CD8-positive, alpha-beta memory T cell (primary cell): ENCODE measurements around the gene HID1. TPM values are rescaled to one million over a fixed set of nuclear protein-coding genes. Genes with fewer than 3 reads are reported as not detected.

ENCODE experiments used
- CTCF ChIA-PET: fragments of 350-600 bp; sonication (Branson Sonifier 250); formaldehyde crosslinking; loops from one replicate; lab custom pipeline; 2021; ENCODE audit warnings: antibody characterized with exemption; lab: Charles Lee
- POLR2A ChIA-PET: fragments of 350-600 bp; sonication (Branson Sonifier 250); formaldehyde crosslinking; loops from one replicate; lab custom pipeline; 2021; ENCODE audit warnings: antibody characterized with exemption; lab: Charles Lee
- DNase-seq, 5 donors: peaks; one replicate each; pipeline versions ENCODE4 v3.0.0 to v3.0.0-alpha.2; 2020 to 2022; ENCODE audit warnings: mixed read lengths in 1 of 5
- H3K27ac ChIP-seq: one replicate; pipeline ENCODE4 v1.7.0; 2013; ENCODE audit warnings: low read depth, mild to moderate bottlenecking, low read length, moderate library complexity
- H3K27me3 ChIP-seq: 2 replicates; pipeline ENCODE4 v1.7.0; 2013; ENCODE audit warnings: low read length, mild to moderate bottlenecking; ENCODE audit not compliant: insufficient read depth, poor library complexity, severe bottlenecking
- H3K36me3 ChIP-seq: 2 replicates; pipeline ENCODE4 v1.7.0; 2013; ENCODE audit warnings: mild to moderate bottlenecking, low read length, moderate library complexity; ENCODE audit not compliant: insufficient read depth
- H3K4me1 ChIP-seq: 2 replicates; pipeline ENCODE4 v1.7.0; 2013; ENCODE audit warnings: mild to moderate bottlenecking, low read length, moderate library complexity; ENCODE audit not compliant: insufficient read depth
- H3K4me3 ChIP-seq: 2 replicates; pipeline ENCODE4 v1.7.0; 2013; ENCODE audit warnings: mild to moderate bottlenecking, low read length
- H3K9me3 ChIP-seq: 2 replicates; pipeline ENCODE4 v1.7.0; 2013; ENCODE audit warnings: mild to moderate bottlenecking, low read length
- H3K27ac Mint-ChIP-seq, 8 donors: one replicate each; pipeline ENCODE4 v1.8.0; 2020 to 2021; ENCODE audit warnings: mixed read lengths in 8 of 8, mild to moderate bottlenecking in 6 of 8, inconsistent platforms in 3 of 8, moderate library complexity in 3 of 8
- H3K27me3 Mint-ChIP-seq, 2 donors: one replicate each; pipeline ENCODE4 v1.8.0; 2020 to 2021; ENCODE audit warnings: mixed read lengths in 2 of 2, mild to moderate bottlenecking in 1 of 2, moderate library complexity in 1 of 2
- H3K36me3 Mint-ChIP-seq, 3 donors: one replicate each; pipeline ENCODE4 v1.8.0; 2020 to 2021; ENCODE audit warnings: mixed read lengths in 3 of 3, inconsistent platforms in 1 of 3, mild to moderate bottlenecking in 1 of 3
- H3K4me1 Mint-ChIP-seq, 3 donors: one replicate each; pipeline ENCODE4 v1.8.0; 2020 to 2021; ENCODE audit warnings: mixed read lengths in 3 of 3, inconsistent platforms in 1 of 3, mild to moderate bottlenecking in 1 of 3
- H3K4me3 Mint-ChIP-seq, 7 donors: one replicate each; pipeline ENCODE4 v1.8.0; 2020 to 2021; ENCODE audit warnings: mixed read lengths in 7 of 7, mild to moderate bottlenecking in 6 of 7, moderate library complexity in 4 of 7, inconsistent platforms in 2 of 7
- H3K9me3 Mint-ChIP-seq, 5 donors: one replicate each; pipeline ENCODE4 v1.8.0; 2020 to 2022; ENCODE audit warnings: mixed read lengths in 5 of 5, mild to moderate bottlenecking in 3 of 5, moderate library complexity in 2 of 5, inconsistent platforms in 1 of 5
- polyA plus RNA-seq: library from polyadenylated mRNA; unstranded; fragments of 300-500 nt; fragmentation: Illumina TruSeq; gene quantifications from one replicate; pipeline ENCODE4 v1.2.3, GENCODE V29; 2021
- total RNA-seq, 2 experiments: library from RNA; stranded (reverse); gene quantifications; one replicate each; pipeline ENCODE4 v1.2.3, GENCODE V29; 2021

HID1 gene
- total and polyA plus RNA-seq, 3 experiments from 2014 or later, result 0.91 to 5.2 (median 2.3) TPM

DNA sequence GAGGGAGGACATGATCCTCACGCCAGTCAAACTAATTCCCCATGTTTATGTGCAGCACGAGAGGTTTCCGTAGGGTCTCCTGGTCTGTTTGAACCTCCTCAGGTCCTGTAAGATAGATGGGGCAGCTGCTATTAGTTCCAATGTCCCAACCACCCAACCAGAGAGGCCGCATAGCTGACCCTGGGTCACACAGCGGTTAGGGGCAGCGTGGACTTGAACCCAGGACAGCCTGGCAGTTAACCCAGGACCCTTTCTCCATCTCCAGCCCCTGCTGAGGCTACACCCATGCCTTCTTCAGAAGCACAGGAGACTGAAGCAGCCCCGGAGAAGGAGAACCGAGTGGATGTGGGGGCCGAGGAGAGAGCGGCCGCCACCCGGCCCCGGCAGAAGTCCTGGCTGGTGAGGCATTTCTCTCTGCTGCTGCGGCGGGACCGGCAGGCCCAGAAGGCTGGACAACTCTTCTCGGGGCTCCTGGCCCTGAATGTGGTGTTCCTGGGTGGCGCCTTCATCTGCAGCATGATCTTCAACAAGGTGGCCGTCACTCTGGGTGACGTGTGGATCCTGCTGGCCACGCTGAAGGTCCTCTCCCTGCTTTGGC is 31.3 kb downstream of the HID1 start:
- Mint-ChIP-seq H3K27me3 (peaks cover 37 to 66% of the 10 kb centered on the region in 2 donors), H3K4me3 (no peak overlapping the region), H3K4me1 (peaks cover 0 to 3% (median 0%) of the 10 kb centered on the region in 3 donors), H3K27ac (no peak overlapping the region), H3K9me3 (no peaks in the 10 kb centered on the region), H3K36me3 (no peaks in the 10 kb centered on the region)
- ChIA-PET POLR2A (no interaction called here), CTCF (no interaction called here)
- DNase-seq, result no peak
- no peak overlapping the region for H3K27ac ChIP-seq
- H3K4me1 ChIP-seq, result no peaks in the 10 kb centered on the region
- no peaks in the 10 kb centered on the region for H3K9me3 ChIP-seq
- no peak overlapping the region for H3K4me3 ChIP-seq
- no peaks in the 10 kb centered on the region for H3K36me3 ChIP-seq
- H3K27me3 ChIP-seq, result peaks cover 18% of the 10 kb centered on the region

- no peak overlapping the region for H3K4me3 Mint-ChIP-seq
- Histone ChIP-seq H3K4me3 (no peak overlapping the region), H3K4me1 (no peaks in the 10 kb centered on the region), H3K27ac (no peak overlapping the region), H3K9me3 (no peaks in the 10 kb centered on the region), H3K27me3 (peaks cover 26% of the 10 kb centered on the region), H3K36me3 (no peaks in the 10 kb centered on the region)
- no peaks in the 10 kb centered on the region for H3K9me3 Mint-ChIP-seq
- ChIA-PET CTCF (no interaction called here), POLR2A (no interaction called here)
- H3K36me3 Mint-ChIP-seq, result no peaks in the 10 kb centered on the region
- no peak for DNase-seq
- peaks cover 42 to 65% of the 10 kb centered on the region in 2 donors for H3K27me3 Mint-ChIP-seq
- H3K4me1 Mint-ChIP-seq, result peaks cover 0 to 3% (median 0%) of the 10 kb centered on the region in 3 donors
- peak overlapping the region in 1 of 8 donors; percentile 4 for H3K27ac Mint-ChIP-seq
Measured at GRCh38 chr17:74939534-74939933, 33.0 kb downstream of the HID1 start.

- H3K27ac Mint-ChIP-seq, result no peak overlapping the region
- POLR2A ChIA-PET, result no interaction called here
- no peak for DNase-seq
- no peaks in the 10 kb centered on the region for H3K9me3 Mint-ChIP-seq
- H3K4me3 Mint-ChIP-seq, result no peak overlapping the region
- H3K9me3 ChIP-seq, result no peaks in the 10 kb centered on the region
- peaks cover 46 to 70% of the 10 kb centered on the region in 2 donors for H3K27me3 Mint-ChIP-seq
- peaks cover 26% of the 10 kb centered on the region for H3K27me3 ChIP-seq
- no peaks in the 10 kb centered on the region for H3K4me1 ChIP-seq
- no peak overlapping the region for H3K4me3 ChIP-seq
- CTCF ChIA-PET, result interaction anchor here (1.1 to 2.0 kb wide), 2 partner anchors 19 to 23 kb away, joined by 4 to 6 read pairs; no protein-coding TSS in a partner anchor
- no peaks in the 10 kb centered on the region for H3K36me3 Mint-ChIP-seq
- no peaks in the 10 kb centered on the region for H3K36me3 ChIP-seq
- peaks cover 0 to 3% (median 0%) of the 10 kb centered on the region in 3 donors for H3K4me1 Mint-ChIP-seq
- H3K27ac ChIP-seq, result no peak overlapping the region
Measured at GRCh38 chr17:74938194-74938950, 34.2 kb downstream of the HID1 start.

- H3K9me3 ChIP-seq, result no peaks in the 10 kb centered on the region
- POLR2A ChIA-PET, result interaction anchor here (0.6 kb wide), 1 partner anchor 290 kb away, joined by 3 read pairs; no protein-coding TSS in a partner anchor
- CTCF ChIA-PET, result interaction anchor here (0.7 to 2.0 kb wide), 2 partner anchors 20 to 696 kb away, joined by 3 to 6 read pairs; no protein-coding TSS in a partner anchor
- H3K27ac Mint-ChIP-seq, result no peak overlapping the region
- H3K27me3 Mint-ChIP-seq, result peaks cover 40 to 74% of the 10 kb centered on the region in 2 donors
- H3K27ac ChIP-seq, result no peak overlapping the region
- H3K4me3 Mint-ChIP-seq, result no peak overlapping the region
- H3K4me3 ChIP-seq, result no peak overlapping the region
- H3K4me1 Mint-ChIP-seq, result peaks cover 0 to 3% (median 0%) of the 10 kb centered on the region in 3 donors
- no peaks in the 10 kb centered on the region for H3K36me3 ChIP-seq
- H3K9me3 Mint-ChIP-seq, result no peaks in the 10 kb centered on the region
- no peaks in the 10 kb centered on the region for H3K4me1 ChIP-seq
- no peak for DNase-seq
- peaks cover 26% of the 10 kb centered on the region for H3K27me3 ChIP-seq
- no peaks in the 10 kb centered on the region for H3K36me3 Mint-ChIP-seq
Measured at GRCh38 chr17:74937064-74938051, 35.2 kb downstream of the HID1 start.

DNA sequence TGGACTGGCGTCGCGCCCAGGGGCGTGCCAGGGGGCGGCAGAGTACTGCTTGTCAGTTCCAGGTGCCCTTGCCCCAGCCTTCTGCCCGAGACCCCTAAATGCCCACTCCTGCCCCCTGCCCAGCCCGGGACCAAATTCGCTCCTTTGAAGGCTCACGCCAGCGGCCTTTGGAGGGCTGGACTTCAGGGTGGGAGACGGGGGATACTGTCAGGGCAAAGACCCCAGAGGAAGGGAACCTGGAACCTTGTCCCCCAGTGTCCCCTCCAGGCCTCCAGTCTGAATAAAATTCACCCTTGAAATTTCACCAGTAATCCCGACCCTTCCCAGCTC is 36.1 kb downstream of the HID1 start:
- H3K4me1 ChIP-seq, result no peaks in the 10 kb centered on the region
- H3K27ac Mint-ChIP-seq, result no peak overlapping the region
- DNase-seq, result no peak
- H3K27me3 ChIP-seq, result peaks cover 26% of the 10 kb centered on the region
- no peaks in the 10 kb centered on the region for H3K36me3 Mint-ChIP-seq
- CTCF ChIA-PET, result no interaction called here
- H3K9me3 ChIP-seq, result no peaks in the 10 kb centered on the region
- POLR2A ChIA-PET, result interaction anchor here (0.6 kb wide), 1 partner anchor 291 kb away, joined by 3 read pairs; no protein-coding TSS in a partner anchor
- H3K9me3 Mint-ChIP-seq, result no peaks in the 10 kb centered on the region
- no peak overlapping the region for H3K27ac ChIP-seq
- H3K36me3 ChIP-seq, result no peaks in the 10 kb centered on the region
- H3K4me3 ChIP-seq, result no peak overlapping the region
- peaks cover 41 to 75% of the 10 kb centered on the region in 2 donors for H3K27me3 Mint-ChIP-seq
- H3K4me1 Mint-ChIP-seq, result peaks cover 0 to 3% (median 0%) of the 10 kb centered on the region in 3 donors
- no peak overlapping the region for H3K4me3 Mint-ChIP-seq

DNA sequence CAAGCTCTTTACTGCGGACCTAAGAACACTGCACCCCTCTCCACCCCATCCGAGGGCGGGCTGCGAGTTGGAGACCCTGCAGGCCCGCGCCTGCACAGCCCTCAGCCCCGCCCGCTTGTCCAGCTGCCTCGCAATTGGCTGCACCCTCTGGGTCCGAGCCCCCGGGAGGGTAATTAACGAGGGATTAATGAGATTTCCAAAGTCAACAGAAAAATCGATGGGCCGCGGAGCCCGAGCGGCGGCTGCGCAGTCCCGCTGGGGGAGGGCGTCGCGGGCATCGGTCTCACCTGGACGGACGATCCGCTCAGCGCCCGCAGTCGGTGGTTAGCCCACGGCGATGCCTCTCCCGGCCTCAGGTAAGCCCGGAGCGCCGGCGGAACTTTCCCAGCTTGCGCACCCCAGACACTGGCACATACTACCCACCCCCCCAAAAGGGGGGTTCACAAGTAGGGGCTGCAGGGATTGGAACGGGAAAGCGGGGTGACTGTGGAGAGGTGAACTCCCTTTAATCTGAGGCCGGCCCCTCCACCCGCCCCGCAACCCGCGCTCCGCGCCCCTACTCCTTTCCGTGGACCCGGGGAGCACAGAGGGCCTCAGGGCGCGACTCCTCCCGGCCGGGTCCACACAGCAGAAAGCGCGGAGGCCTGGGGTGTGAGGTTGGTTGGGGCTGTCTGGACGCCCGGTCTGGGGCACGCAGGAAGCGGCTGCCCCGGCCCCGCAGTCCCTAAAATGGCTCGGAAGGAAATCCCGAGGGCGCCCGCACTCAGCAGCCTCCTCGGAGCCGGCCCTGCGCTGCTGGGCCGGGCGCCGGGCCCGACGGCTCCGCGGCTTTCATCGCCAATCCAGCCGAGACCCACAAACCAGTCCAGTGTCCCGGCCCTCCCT is 36.7 kb downstream of the HID1 start, which contains the start of gene OTOP3:
OTOP3 (plus strand) TSS at position 314 of the 885 bp plus-strand sequence; CDS start at position 338, 24 bp downstream.
- no peaks in the 10 kb centered on the region for H3K4me1 ChIP-seq
- peaks cover 26% of the 10 kb centered on the region for H3K27me3 ChIP-seq
- H3K36me3 Mint-ChIP-seq, result no peaks in the 10 kb centered on the region
- H3K27ac Mint-ChIP-seq, result peak within 1 kb of the TSS in 1 of 8 donors; percentile 24
- ChIA-PET CTCF (interaction anchor here (0.7 to 1.0 kb wide), 2 partner anchors 22 to 27 kb away, joined by 3 read pairs; no protein-coding TSS in a partner anchor), POLR2A (no interaction called here)
- no peak within 1 kb of the TSS for H3K4me3 Mint-ChIP-seq
- no peaks in the 10 kb centered on the region for H3K36me3 ChIP-seq
- peaks cover 0 to 3% (median 0%) of the 10 kb centered on the region in 3 donors for H3K4me1 Mint-ChIP-seq
- no peak within 1 kb of the TSS for H3K4me3 ChIP-seq
- H3K9me3 ChIP-seq, result no peaks in the 10 kb centered on the region
- no peaks in the 10 kb centered on the region for H3K9me3 Mint-ChIP-seq
- H3K27me3 Mint-ChIP-seq, result peaks cover 41 to 78% of the 10 kb centered on the region in 2 donors
- H3K27ac ChIP-seq, result no peak within 1 kb of the TSS
- DNase-seq, result no peak

DNA sequence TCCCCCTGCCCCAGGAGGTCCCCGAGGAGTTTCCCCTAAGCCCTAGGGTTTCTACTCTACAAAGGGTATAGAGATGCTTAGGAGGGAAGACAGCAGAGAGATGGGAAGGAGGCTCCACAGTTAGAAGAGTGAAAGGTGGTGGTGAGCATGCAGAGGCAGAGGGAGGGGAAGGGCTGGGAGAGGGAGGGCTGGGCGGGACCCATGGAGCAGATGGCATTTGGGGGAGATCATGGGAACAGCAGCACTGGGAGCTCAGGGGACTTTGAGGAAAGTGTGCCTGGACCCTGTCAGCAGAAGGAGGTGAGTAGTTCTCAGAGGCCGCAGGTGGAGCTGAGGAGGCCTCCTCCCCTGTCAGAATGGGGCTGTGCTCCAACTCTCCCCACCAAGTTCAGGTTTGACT is 37.5 kb downstream of the HID1 start:
- peaks cover 0 to 3% (median 0%) of the 10 kb centered on the region in 3 donors for H3K4me1 Mint-ChIP-seq

More for the DNA sequence above, 37.5 kb downstream of the HID1 start:
- Mint-ChIP-seq H3K4me3 (no peak overlapping the region), H3K36me3 (no peaks in the 10 kb centered on the region), H3K27ac (no peak overlapping the region), H3K27me3 (peaks cover 46 to 81% of the 10 kb centered on the region in 2 donors), H3K9me3 (no peaks in the 10 kb centered on the region)
- H3K4me1 ChIP-seq, result no peaks in the 10 kb centered on the region
- H3K27me3 ChIP-seq, result peaks cover 26% of the 10 kb centered on the region
- no peak for DNase-seq
- H3K27ac ChIP-seq, result no peak overlapping the region
- ChIA-PET CTCF (interaction anchor here (0.7 to 1.0 kb wide), 2 partner anchors 23 to 28 kb away, joined by 3 read pairs; no protein-coding TSS in a partner anchor), POLR2A (no interaction called here)
- H3K36me3 ChIP-seq, result no peaks in the 10 kb centered on the region
- H3K4me3 ChIP-seq, result no peak overlapping the region
- H3K9me3 ChIP-seq, result no peaks in the 10 kb centered on the region
